HepG2 (cell line): ENCODE results near the gene GOT2. TPM values are rescaled to one million over a fixed set of nuclear protein-coding genes. Genes with fewer than 3 reads are reported as not detected.

Experiments used
- ARNT ChIP-seq: fragments of 450-650 bp; IDR thresholded peaks from 2 replicates; pipeline ENCODE4 v1.6.1; 2017
- BRD4 ChIP-seq: sonication (generic); formaldehyde crosslinking; IDR thresholded peaks from 2 replicates; pipeline ENCODE4 v1.4.0; 2020; ENCODE audit warnings: missing genetic modification reagents
- CHCHD3 ChIP-seq: sonication (generic); formaldehyde crosslinking; IDR thresholded peaks from 2 replicates; pipeline ENCODE4 v1.8.0; 2022; ENCODE audit warnings: mild to moderate bottlenecking, missing genetic modification reagents, moderate library complexity
- ELF3 ChIP-seq: IDR thresholded peaks from 2 replicates; pipeline ENCODE4 v1.6.1; 2016; ENCODE audit warnings: missing genetic modification reagents, missing compliant biosample characterization
- PITX1 ChIP-seq: sonication (generic); formaldehyde crosslinking; IDR thresholded peaks from 2 replicates; pipeline ENCODE4 v1.5.1; 2020; ENCODE audit warnings: mild to moderate bottlenecking, missing genetic modification reagents
- PTBP1 ChIP-seq: fragments of 200-400 bp; formaldehyde crosslinking; IDR thresholded peaks from 2 replicates; pipeline ENCODE4 v1.6.1; 2018; ENCODE audit warnings: low read length, low read depth; ENCODE audit not compliant: poor library complexity, severe bottlenecking
- RBM39 ChIP-seq: fragments of 200-400 bp; formaldehyde crosslinking; IDR thresholded peaks from one replicate; pipeline ENCODE4 v1.6.1; 2018; ENCODE audit warnings: antibody characterized with exemption, mild to moderate bottlenecking, low read depth, low read length; ENCODE audit not compliant: poor library complexity, severe bottlenecking
- ZBTB7A ChIP-seq: sonication (generic); formaldehyde crosslinking; IDR thresholded peaks from 2 replicates; pipeline ENCODE4 v1.8.0; 2022; ENCODE audit warnings: mild to moderate bottlenecking, missing genetic modification reagents
- ZNF235 ChIP-seq: sonication (generic); formaldehyde crosslinking; IDR thresholded peaks from 2 replicates; pipeline ENCODE4 v1.8.1; 2023; ENCODE audit warnings: mild to moderate bottlenecking, missing genetic modification reagents, borderline replicate concordance
- ZNF430 ChIP-seq: sonication (generic); formaldehyde crosslinking; IDR thresholded peaks from 2 replicates; pipeline ENCODE4 v1.9.0; 2021; ENCODE audit warnings: mild to moderate bottlenecking, missing genetic modification reagents
- ZNF577 ChIP-seq: sonication (generic); formaldehyde crosslinking; IDR thresholded peaks from 2 replicates; pipeline ENCODE4 v1.4.0; 2020; ENCODE audit warnings: mild to moderate bottlenecking, low read depth, missing genetic modification reagents, borderline replicate concordance
- ZNF629 ChIP-seq: sonication (generic); formaldehyde crosslinking; conservative IDR thresholded peaks from 2 replicates; pipeline ENCODE4 v1.5.0; 2020; ENCODE audit warnings: missing genetic modification reagents
- ZNF775 ChIP-seq: sonication (generic); formaldehyde crosslinking; IDR thresholded peaks from 2 replicates; pipeline ENCODE4 v1.4.0; 2020; ENCODE audit warnings: missing genetic modification reagents, mild to moderate bottlenecking, moderate library complexity, borderline replicate concordance
- ZNF879 ChIP-seq: sonication (generic); formaldehyde crosslinking; IDR thresholded peaks from 2 replicates; pipeline ENCODE4 v1.8.1; 2023; ENCODE audit warnings: missing genetic modification reagents
- polyA plus RNA-seq, 8 experiments: library from polyadenylated mRNA; depleted of rRNA in 3 of 8; stranded (reverse) in 7 of 8; unstranded in 1 of 8; fragments of >200 nt; fragmentation: Illumina TruSeq in 4 of 8; extraction: Trizol in 4 of 8; gene quantifications; 2 replicates each; pipeline versions ENCODE4 v1.2.1 to v1.2.3, GENCODE V29; 2011 to 2016; ENCODE audit warnings: low read depth in 4 of 8, missing spikeins in 1 of 8, mixed read lengths in 1 of 8; ENCODE audit not compliant: insufficient read depth in 1 of 8
- total RNA-seq, 5 experiments: library from RNA; depleted of rRNA; stranded (reverse); fragments of >200 nt; fragmentation: Illumina TruSeq; extraction: Trizol; gene quantifications; 2 replicates each; pipeline ENCODE4 v1.2.3, GENCODE V29; 2016; ENCODE audit warnings: low read depth in 1 of 5
- TF ChIP-seq, protein P1 (sequence below): sonication (generic); formaldehyde crosslinking; IDR thresholded peaks from 2 replicates; pipeline ENCODE4 v1.5.0; 2020; ENCODE audit warnings: mild to moderate bottlenecking, missing genetic modification reagents, moderate library complexity
- TF ChIP-seq, protein P2 (sequence below): IDR thresholded peaks from 2 replicates; pipeline ENCODE4 v1.6.1; 2016
- TF ChIP-seq, protein P3 (sequence below): sonication (generic); formaldehyde crosslinking; IDR thresholded peaks from 2 replicates; pipeline ENCODE4 v1.4.0; 2020; ENCODE audit warnings: missing genetic modification reagents, borderline replicate concordance
- TF ChIP-seq, protein P4 (sequence below): IDR thresholded peaks from 2 replicates; pipeline ENCODE4 v1.4.0; 2020; ENCODE audit warnings: mild to moderate bottlenecking, missing genetic modification reagents
- TF ChIP-seq, protein P5 (sequence below): sonication (generic); formaldehyde crosslinking; conservative IDR thresholded peaks from 2 replicates; pipeline ENCODE4 v1.4.0; 2020; ENCODE audit warnings: missing genetic modification reagents
- TF ChIP-seq, protein P6 (sequence below): sonication (generic); formaldehyde crosslinking; IDR thresholded peaks from 2 replicates; pipeline ENCODE4 v1.5.1; 2020; ENCODE audit warnings: mild to moderate bottlenecking, missing genetic modification reagents, moderate library complexity

Gene GOT2
- total and polyA plus RNA-seq, 2 of the 13 experiments (the other 11 are each of a cell fraction or from before 2014, with no cell fraction given) = 32.6 to 121 TPM

DNA sequence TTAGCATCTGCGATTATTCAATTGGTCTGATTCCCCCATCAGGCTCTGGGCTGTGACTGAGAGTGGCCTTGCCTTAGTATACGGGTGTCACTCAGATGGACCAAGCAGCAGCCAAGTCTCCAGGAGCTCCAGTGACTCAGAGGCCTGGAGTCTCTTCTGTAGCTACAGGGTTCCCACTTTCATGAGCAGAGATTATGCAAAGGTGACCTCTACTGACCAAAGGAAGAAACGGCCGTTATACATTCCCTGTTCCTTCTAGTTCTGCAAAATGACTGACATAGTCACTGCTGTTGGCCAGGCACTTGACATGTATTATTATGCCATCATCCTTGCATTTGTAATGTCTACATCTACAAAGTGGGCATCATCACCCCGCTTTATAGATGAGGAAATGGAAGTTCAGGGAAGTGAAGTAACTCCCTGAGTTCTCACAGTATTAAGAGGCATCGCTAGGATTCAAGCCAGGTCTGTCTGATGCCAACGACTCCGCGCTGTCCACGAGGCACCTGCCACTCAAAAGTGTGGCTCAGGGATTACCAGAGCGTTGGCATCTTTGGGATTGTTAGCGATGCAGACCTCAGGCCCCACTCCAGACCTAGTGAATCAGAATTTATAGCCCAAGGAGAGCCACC lies 72.8 kb downstream of the GOT2 start (continued):
- TF ChIP-seq, protein P1, sequence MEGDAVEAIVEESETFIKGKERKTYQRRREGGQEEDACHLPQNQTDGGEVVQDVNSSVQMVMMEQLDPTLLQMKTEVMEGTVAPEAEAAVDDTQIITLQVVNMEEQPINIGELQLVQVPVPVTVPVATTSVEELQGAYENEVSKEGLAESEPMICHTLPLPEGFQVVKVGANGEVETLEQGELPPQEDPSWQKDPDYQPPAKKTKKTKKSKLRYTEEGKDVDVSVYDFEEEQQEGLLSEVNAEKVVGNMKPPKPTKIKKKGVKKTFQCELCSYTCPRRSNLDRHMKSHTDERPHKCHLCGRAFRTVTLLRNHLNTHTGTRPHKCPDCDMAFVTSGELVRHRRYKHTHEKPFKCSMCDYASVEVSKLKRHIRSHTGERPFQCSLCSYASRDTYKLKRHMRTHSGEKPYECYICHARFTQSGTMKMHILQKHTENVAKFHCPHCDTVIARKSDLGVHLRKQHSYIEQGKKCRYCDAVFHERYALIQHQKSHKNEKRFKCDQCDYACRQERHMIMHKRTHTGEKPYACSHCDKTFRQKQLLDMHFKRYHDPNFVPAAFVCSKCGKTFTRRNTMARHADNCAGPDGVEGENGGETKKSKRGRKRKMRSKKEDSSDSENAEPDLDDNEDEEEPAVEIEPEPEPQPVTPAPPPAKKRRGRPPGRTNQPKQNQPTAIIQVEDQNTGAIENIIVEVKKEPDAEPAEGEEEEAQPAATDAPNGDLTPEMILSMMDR (CRISPR knock-in tag) = peak; percentile 93
- TF ChIP-seq ZNF775 (CRISPR knock-in tag) = no peak
- TF ChIP-seq BRD4 (CRISPR knock-in tag) = no peak
- no peak for TF ChIP-seq ZNF235 (CRISPR knock-in tag)
- no peak for TF ChIP-seq PITX1 (CRISPR knock-in tag)
- TF ChIP-seq, protein P2, sequence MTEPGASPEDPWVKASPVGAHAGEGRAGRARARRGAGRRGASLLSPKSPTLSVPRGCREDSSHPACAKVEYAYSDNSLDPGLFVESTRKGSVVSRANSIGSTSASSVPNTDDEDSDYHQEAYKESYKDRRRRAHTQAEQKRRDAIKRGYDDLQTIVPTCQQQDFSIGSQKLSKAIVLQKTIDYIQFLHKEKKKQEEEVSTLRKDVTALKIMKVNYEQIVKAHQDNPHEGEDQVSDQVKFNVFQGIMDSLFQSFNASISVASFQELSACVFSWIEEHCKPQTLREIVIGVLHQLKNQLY (CRISPR knock-in tag) = no peak
- no peak for TF ChIP-seq RBM39
- no peak for TF ChIP-seq PTBP1
- TF ChIP-seq, protein P3, sequence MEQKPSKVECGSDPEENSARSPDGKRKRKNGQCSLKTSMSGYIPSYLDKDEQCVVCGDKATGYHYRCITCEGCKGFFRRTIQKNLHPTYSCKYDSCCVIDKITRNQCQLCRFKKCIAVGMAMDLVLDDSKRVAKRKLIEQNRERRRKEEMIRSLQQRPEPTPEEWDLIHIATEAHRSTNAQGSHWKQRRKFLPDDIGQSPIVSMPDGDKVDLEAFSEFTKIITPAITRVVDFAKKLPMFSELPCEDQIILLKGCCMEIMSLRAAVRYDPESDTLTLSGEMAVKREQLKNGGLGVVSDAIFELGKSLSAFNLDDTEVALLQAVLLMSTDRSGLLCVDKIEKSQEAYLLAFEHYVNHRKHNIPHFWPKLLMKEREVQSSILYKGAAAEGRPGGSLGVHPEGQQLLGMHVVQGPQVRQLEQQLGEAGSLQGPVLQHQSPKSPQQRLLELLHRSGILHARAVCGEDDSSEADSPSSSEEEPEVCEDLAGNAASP (CRISPR knock-in tag) = 0 out of 2 replicates have a peak, but pooled peaks have one; percentile 8
- TF ChIP-seq ELF3 (CRISPR knock-in tag) = peak; percentile 57
- TF ChIP-seq, protein P4, sequence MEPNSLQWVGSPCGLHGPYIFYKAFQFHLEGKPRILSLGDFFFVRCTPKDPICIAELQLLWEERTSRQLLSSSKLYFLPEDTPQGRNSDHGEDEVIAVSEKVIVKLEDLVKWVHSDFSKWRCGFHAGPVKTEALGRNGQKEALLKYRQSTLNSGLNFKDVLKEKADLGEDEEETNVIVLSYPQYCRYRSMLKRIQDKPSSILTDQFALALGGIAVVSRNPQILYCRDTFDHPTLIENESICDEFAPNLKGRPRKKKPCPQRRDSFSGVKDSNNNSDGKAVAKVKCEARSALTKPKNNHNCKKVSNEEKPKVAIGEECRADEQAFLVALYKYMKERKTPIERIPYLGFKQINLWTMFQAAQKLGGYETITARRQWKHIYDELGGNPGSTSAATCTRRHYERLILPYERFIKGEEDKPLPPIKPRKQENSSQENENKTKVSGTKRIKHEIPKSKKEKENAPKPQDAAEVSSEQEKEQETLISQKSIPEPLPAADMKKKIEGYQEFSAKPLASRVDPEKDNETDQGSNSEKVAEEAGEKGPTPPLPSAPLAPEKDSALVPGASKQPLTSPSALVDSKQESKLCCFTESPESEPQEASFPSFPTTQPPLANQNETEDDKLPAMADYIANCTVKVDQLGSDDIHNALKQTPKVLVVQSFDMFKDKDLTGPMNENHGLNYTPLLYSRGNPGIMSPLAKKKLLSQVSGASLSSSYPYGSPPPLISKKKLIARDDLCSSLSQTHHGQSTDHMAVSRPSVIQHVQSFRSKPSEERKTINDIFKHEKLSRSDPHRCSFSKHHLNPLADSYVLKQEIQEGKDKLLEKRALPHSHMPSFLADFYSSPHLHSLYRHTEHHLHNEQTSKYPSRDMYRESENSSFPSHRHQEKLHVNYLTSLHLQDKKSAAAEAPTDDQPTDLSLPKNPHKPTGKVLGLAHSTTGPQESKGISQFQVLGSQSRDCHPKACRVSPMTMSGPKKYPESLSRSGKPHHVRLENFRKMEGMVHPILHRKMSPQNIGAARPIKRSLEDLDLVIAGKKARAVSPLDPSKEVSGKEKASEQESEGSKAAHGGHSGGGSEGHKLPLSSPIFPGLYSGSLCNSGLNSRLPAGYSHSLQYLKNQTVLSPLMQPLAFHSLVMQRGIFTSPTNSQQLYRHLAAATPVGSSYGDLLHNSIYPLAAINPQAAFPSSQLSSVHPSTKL (CRISPR knock-in tag) = peak; percentile 53
- no peak for TF ChIP-seq CHCHD3 (CRISPR knock-in tag)
- no peak for TF ChIP-seq ZNF629 (CRISPR knock-in tag)
- TF ChIP-seq ZNF430 = no peak
- no peak for TF ChIP-seq ZNF577 (CRISPR knock-in tag)
- TF ChIP-seq ZNF879 (CRISPR knock-in tag) = no peak
- TF ChIP-seq ZBTB7A = no peak
- TF ChIP-seq, protein P5, sequence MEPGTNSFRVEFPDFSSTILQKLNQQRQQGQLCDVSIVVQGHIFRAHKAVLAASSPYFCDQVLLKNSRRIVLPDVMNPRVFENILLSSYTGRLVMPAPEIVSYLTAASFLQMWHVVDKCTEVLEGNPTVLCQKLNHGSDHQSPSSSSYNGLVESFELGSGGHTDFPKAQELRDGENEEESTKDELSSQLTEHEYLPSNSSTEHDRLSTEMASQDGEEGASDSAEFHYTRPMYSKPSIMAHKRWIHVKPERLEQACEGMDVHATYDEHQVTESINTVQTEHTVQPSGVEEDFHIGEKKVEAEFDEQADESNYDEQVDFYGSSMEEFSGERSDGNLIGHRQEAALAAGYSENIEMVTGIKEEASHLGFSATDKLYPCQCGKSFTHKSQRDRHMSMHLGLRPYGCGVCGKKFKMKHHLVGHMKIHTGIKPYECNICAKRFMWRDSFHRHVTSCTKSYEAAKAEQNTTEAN (CRISPR knock-in tag) = no peak
- TF ChIP-seq ARNT = no peak
- TF ChIP-seq, protein P6, sequence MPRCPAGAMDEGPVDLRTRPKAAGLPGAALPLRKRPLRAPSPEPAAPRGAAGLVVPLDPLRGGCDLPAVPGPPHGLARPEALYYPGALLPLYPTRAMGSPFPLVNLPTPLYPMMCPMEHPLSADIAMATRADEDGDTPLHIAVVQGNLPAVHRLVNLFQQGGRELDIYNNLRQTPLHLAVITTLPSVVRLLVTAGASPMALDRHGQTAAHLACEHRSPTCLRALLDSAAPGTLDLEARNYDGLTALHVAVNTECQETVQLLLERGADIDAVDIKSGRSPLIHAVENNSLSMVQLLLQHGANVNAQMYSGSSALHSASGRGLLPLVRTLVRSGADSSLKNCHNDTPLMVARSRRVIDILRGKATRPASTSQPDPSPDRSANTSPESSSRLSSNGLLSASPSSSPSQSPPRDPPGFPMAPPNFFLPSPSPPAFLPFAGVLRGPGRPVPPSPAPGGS (CRISPR knock-in tag) = no peak
